ENCODE results near the gene STXBP5.

Gene STXBP5

DNA sequence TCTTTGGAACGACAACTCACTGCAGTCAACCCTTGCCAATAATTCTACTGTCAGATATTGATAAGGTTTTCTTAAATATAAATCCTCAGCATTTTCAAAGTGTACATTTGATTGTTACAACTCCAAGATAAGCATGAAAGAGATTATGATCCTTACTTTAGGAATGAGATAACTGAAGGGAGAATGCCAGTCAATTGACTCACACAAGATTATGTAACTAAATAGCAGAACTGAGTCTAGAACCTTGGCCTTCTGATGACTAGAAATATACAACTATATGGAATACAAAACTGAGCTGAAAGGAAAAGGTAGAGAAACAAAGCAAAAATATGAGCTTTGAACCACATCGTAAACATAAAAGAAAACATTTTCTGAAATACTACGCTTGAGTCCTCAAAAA lies 26.9 kb upstream of the STXBP5 start:
- no peak for DNase-seq (ENCODE audit: low read depth)
- TF ChIP-seq, protein P1, sequence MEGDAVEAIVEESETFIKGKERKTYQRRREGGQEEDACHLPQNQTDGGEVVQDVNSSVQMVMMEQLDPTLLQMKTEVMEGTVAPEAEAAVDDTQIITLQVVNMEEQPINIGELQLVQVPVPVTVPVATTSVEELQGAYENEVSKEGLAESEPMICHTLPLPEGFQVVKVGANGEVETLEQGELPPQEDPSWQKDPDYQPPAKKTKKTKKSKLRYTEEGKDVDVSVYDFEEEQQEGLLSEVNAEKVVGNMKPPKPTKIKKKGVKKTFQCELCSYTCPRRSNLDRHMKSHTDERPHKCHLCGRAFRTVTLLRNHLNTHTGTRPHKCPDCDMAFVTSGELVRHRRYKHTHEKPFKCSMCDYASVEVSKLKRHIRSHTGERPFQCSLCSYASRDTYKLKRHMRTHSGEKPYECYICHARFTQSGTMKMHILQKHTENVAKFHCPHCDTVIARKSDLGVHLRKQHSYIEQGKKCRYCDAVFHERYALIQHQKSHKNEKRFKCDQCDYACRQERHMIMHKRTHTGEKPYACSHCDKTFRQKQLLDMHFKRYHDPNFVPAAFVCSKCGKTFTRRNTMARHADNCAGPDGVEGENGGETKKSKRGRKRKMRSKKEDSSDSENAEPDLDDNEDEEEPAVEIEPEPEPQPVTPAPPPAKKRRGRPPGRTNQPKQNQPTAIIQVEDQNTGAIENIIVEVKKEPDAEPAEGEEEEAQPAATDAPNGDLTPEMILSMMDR (conservative IDR thresholded peaks at IDR 0.05; ENCODE audit: low read length): no peak
- H3K4me3 ChIP-seq (ENCODE audit: low read length): no peak overlapping the region

DNA sequence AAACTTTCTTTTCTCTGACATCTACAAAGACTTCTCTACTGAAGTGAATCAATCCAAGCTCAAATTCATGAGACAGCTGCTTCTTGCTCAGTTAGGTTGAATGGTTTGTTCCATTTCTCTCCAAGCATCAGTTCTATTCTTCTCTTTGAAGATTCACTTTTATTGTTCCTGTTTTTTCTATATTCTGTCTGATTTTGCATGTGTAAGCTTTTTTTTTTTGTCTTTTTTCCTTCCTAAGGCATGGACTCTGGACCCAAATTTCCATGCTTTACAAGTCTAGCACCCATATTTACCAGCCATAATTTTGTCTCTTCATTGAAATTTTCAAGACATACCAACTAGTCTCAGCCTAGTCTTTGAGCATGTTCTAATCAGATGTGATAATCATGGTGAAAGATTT lies 25.9 kb upstream of the STXBP5 start:
- no peak for DNase-seq (ENCODE audit: low read depth)
- TF ChIP-seq, protein P1 (conservative IDR thresholded peaks at IDR 0.05; ENCODE audit: low read length): no peak
- no peak overlapping the region for H3K4me3 ChIP-seq (ENCODE audit: low read length)

DNA sequence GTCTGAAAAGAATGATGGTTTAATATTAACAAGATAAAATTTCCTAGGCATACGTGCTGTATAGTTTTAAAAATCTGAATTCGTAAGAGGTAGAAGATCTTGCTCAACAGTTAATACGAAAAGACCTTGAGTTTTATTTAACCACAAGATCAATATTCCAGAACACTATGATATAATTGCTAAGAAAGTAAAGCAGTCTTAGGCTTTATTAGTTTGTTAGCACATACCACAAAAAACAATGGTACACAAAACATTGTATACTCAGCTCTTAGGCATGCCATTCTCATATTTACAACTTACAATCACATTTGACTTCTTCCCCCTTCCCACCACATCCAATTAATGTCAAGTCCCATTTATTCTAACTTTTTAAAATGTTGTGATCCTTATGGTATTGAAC lies 24.4 kb upstream of the STXBP5 start:
- no peak for DNase-seq (ENCODE audit: low read depth)

DNA sequence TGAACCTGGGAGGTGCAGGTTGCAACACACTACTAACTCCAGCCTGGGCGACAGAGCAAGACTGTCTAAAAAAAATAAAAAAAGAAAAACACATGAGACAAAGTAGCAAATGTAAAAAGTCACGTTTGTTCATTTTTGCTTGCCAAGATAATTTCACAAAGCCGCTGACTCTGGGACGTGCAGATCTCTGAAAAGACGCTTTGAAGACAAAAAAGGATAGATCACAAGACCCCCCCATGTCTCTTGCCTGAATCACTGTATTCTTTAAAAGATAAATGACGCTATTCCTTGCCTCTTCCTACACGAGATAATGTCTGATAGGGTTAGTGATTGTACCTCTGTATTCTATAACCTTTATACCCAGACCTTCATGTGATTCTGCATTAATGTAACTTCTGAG lies 23.3 kb upstream of the STXBP5 start:
- H3K4me3 ChIP-seq (ENCODE audit: low read length): no peak overlapping the region
- no peak for DNase-seq (ENCODE audit: low read depth)
- TF ChIP-seq, protein P1 (conservative IDR thresholded peaks at IDR 0.05; ENCODE audit: low read length): no peak

More for the DNA sequence above, 24.4 kb upstream of the STXBP5 start:
- no peak overlapping the region for H3K4me3 ChIP-seq (ENCODE audit: low read length)
- TF ChIP-seq, protein P1 (conservative IDR thresholded peaks at IDR 0.05; ENCODE audit: low read length): no peak

DNA sequence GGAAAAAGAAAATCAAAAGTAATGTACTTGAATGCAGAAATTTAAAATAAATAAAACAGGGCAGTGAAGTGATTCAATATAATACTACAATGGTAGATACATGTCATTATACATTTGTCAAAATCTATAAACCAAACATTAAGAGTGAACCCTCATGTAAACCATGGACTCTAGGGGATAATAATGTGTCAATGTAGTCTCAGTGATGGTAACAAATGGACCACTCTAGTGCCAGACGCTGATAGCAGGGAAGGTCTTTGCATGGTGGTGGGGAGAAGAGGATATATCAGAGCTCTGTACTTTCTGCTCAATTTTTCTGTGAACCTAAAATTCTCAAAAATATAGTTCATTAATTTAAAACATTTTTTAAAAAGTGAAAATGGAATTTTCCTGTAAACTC lies 19.8 kb upstream of the STXBP5 start:
- TF ChIP-seq, protein P1 (conservative IDR thresholded peaks at IDR 0.05; ENCODE audit: low read length): no peak

DNA sequence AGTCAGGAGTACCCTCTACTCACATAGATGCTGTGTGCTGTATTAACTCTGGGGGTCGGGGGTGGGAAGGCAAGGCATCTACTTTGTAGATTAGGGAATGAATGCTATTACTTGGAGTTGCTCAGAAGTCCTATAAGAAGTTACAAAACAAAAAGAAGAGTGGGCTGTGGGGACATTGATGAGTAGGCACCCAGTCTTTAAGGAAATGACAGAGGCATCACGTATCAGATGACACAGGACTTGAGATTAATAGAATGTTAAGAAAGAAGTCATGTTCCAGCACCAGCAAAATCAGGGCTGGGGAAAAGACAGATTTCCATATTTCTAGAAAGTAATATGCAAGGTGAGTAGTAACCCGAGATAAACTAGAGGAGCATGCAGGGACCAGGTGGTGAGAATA lies 19.0 kb upstream of the STXBP5 start:
- DNase-seq (ENCODE audit: low read depth): no peak
- TF ChIP-seq, protein P1 (conservative IDR thresholded peaks at IDR 0.05; ENCODE audit: low read length): no peak
- H3K4me3 ChIP-seq (ENCODE audit: low read length): no peak overlapping the region

More for the DNA sequence above, 19.8 kb upstream of the STXBP5 start:
- no peak for DNase-seq (ENCODE audit: low read depth)
- no peak overlapping the region for H3K4me3 ChIP-seq (ENCODE audit: low read length)

DNA sequence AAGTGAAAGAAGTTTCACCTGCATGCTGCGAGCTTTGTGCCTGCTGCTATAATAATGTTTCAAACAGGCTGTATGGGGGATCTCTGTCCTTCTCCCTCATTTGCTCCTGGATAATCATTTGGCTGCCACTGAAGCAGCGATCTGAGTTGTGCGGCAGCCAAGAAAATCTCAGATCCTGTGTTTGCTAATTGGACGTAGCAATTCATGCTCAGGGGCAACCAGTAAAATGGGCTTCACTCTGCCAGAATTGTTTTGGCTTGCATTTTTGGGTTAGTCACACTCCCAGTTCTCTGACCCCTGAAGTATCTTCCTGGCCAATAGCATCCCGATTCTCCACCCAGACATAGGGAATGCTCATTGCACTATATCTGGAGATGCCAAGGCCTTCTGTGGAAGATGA lies 13.7 kb upstream of the STXBP5 start:
- TF ChIP-seq, protein P1 (conservative IDR thresholded peaks at IDR 0.05; ENCODE audit: low read length): no peak
- DNase-seq (ENCODE audit: low read depth): no peak
- no peak overlapping the region for H3K4me3 ChIP-seq (ENCODE audit: low read length)

Data from AG10803 (cell line).